ENCODE results near the gene CDV3. TPM values are rescaled to one million over a fixed set of nuclear protein-coding genes. Genes with fewer than 3 reads are reported as not detected.
A peak's percentile ranks its signal among the peaks of the same experiment; 100 is the strongest.
"Not testable (repeated sequence)": the region's sequence is repeated elsewhere in the genome, so short reads cannot be mapped to it uniquely, and the experiment has no call there.

Gene CDV3
- total RNA-seq, 1 experiment from 2014 or later = 284 TPM

- intact Hi-C loops (cut with micrococcal nuclease; ENCODE audit: unreplicated experiment) = no loop called here
- Histone ChIP-seq H3K9me3 (no peaks in the 10 kb centered on the region; the same call in 1 of the 2 replicates), H3K4me3 (ENCODE audit: low read depth, low read length) (no peak overlapping the region), H3K4me1 (peaks cover 46% of the 10 kb centered on the region), H3K36me3 (ENCODE audit: control insufficient read depth, insufficient read depth, low read length) (no peaks in the 10 kb centered on the region), H3K27me3 (replicated peaks; ENCODE audit: control insufficient read depth, insufficient read depth, low read length) (no peaks in the 10 kb centered on the region)
- DNase-seq = no peak
- peaks cover 30% of the 10 kb centered on the region for H3K4me1 Mint-ChIP-seq (ENCODE audit: low read depth, unreplicated experiment)
- ChIA-PET POLR2A (no interaction called here), CTCF (no interaction called here)
- H3K27ac Mint-ChIP-seq (ENCODE audit: unreplicated experiment) = no peak overlapping the region
- H3K36me3 Mint-ChIP-seq (ENCODE audit: insufficient read depth, unreplicated experiment) = peaks cover 5% of the 10 kb centered on the region
- H3K27me3 Mint-ChIP-seq (ENCODE audit: insufficient read depth, unreplicated experiment) = no peaks in the 10 kb centered on the region
- BruUV-seq (replicated peaks) = no TSS peak
- H3K9me3 Mint-ChIP-seq (ENCODE audit: unreplicated experiment) = peaks cover 7% of the 10 kb centered on the region
- no peak for TF ChIP-seq CTCF (IDR thresholded peaks at IDR 0.05; ENCODE audit: insufficient read depth in 1 of 2, low read depth in 1 of 2, low read length in 1 of 2, severe bottlenecking in 1 of 2, unreplicated experiment in 1 of 2)
- H3K4me3 Mint-ChIP-seq (ENCODE audit: unreplicated experiment) = no peak overlapping the region
Observed at GRCh38 chr3:133538154-133538553, 35.3 kb upstream of the CDV3 start.

GRCh38 chr3:133540896-133541674 lies 32.4 kb upstream of the CDV3 start:
- Histone ChIP-seq H3K27me3 (replicated peaks; ENCODE audit: control insufficient read depth, insufficient read depth, low read length) (no peaks in the 10 kb centered on the region), H3K4me3 (ENCODE audit: low read depth, low read length) (no peak overlapping the region), H3K36me3 (ENCODE audit: control insufficient read depth, insufficient read depth, low read length) (no peaks in the 10 kb centered on the region), H3K9me3 (no peaks in the 10 kb centered on the region; the same call in 1 of the 2 replicates), H3K4me1 (peaks cover 38% of the 10 kb centered on the region)
- H3K9me3 Mint-ChIP-seq (ENCODE audit: unreplicated experiment) = peaks cover 7% of the 10 kb centered on the region
- H3K36me3 Mint-ChIP-seq (ENCODE audit: insufficient read depth, unreplicated experiment) = no peaks in the 10 kb centered on the region
- BruUV-seq (replicated peaks) = no TSS peak
- no peaks in the 10 kb centered on the region for H3K27me3 Mint-ChIP-seq (ENCODE audit: insufficient read depth, unreplicated experiment)
- TF ChIP-seq CTCF (IDR thresholded peaks at IDR 0.05; ENCODE audit: insufficient read depth in 1 of 2, low read depth in 1 of 2, low read length in 1 of 2, severe bottlenecking in 1 of 2, unreplicated experiment in 1 of 2) = no peak
- intact Hi-C loops (cut with micrococcal nuclease; ENCODE audit: unreplicated experiment) = no loop called here
- H3K4me3 Mint-ChIP-seq (ENCODE audit: unreplicated experiment) = no peak overlapping the region
- no peak overlapping the region for H3K27ac Mint-ChIP-seq (ENCODE audit: unreplicated experiment)
- ChIA-PET CTCF (no interaction called here), POLR2A (no interaction called here)
- H3K4me1 Mint-ChIP-seq (ENCODE audit: low read depth, unreplicated experiment) = peaks cover 26% of the 10 kb centered on the region
- DNase-seq = no peak

- peak overlapping the region; percentile 48 for H3K27ac Mint-ChIP-seq (ENCODE audit: unreplicated experiment)
- peaks cover 43% of the 10 kb centered on the region for H3K4me1 ChIP-seq
- no peak for TF ChIP-seq CTCF (IDR thresholded peaks at IDR 0.05; ENCODE audit: insufficient read depth in 1 of 2, low read depth in 1 of 2, low read length in 1 of 2, severe bottlenecking in 1 of 2, unreplicated experiment in 1 of 2)
- H3K36me3 ChIP-seq (ENCODE audit: control insufficient read depth, insufficient read depth, low read length) = no peaks in the 10 kb centered on the region
- ChIA-PET CTCF (no interaction called here), POLR2A (no interaction called here)
- no peaks in the 10 kb centered on the region for H3K27me3 Mint-ChIP-seq (ENCODE audit: insufficient read depth, unreplicated experiment)
- no peaks in the 10 kb centered on the region; the same call in 1 of the 2 replicates for H3K9me3 ChIP-seq
- peaks cover 6% of the 10 kb centered on the region for H3K9me3 Mint-ChIP-seq (ENCODE audit: unreplicated experiment)
- H3K4me1 Mint-ChIP-seq (ENCODE audit: low read depth, unreplicated experiment) = peaks cover 34% of the 10 kb centered on the region
- H3K4me3 ChIP-seq (ENCODE audit: low read depth, low read length) = no peak overlapping the region
- BruUV-seq (replicated peaks) = no TSS peak
- DNase-seq = no peak
- intact Hi-C loops (cut with micrococcal nuclease; ENCODE audit: unreplicated experiment) = no loop called here
- no peak overlapping the region for H3K4me3 Mint-ChIP-seq (ENCODE audit: unreplicated experiment)
- no peaks in the 10 kb centered on the region for H3K27me3 ChIP-seq (replicated peaks; ENCODE audit: control insufficient read depth, insufficient read depth, low read length)
- H3K36me3 Mint-ChIP-seq (ENCODE audit: insufficient read depth, unreplicated experiment) = peaks cover 9% of the 10 kb centered on the region
Observed at GRCh38 chr3:133542871-133543270, 30.6 kb upstream of the CDV3 start.

- H3K27me3 ChIP-seq (replicated peaks; ENCODE audit: control insufficient read depth, insufficient read depth, low read length); H3K9me3 Mint-ChIP-seq (ENCODE audit: unreplicated experiment); H3K27me3 Mint-ChIP-seq (ENCODE audit: insufficient read depth, unreplicated experiment); H3K9me3 ChIP-seq; CTCF ChIA-PET; intact Hi-C loops (cut with micrococcal nuclease; ENCODE audit: unreplicated experiment); H3K4me3 ChIP-seq (ENCODE audit: low read depth, low read length); H3K36me3 ChIP-seq (ENCODE audit: control insufficient read depth, insufficient read depth, low read length); H3K36me3 Mint-ChIP-seq (ENCODE audit: insufficient read depth, unreplicated experiment); BruUV-seq (replicated peaks): not testable (repeated sequence)
- POLR2A ChIA-PET = interaction anchor here (0.6 to 1.3 kb wide), 2 partner anchors 28 to 32 kb away, joined by 5 to 7 read pairs; partner anchors contain the start of gene CDV3
- peaks cover 47% of the 10 kb centered on the region for H3K4me1 Mint-ChIP-seq (ENCODE audit: low read depth, unreplicated experiment)
- peaks cover 60% of the 10 kb centered on the region for H3K4me1 ChIP-seq
- peak; percentile 74 to 81 for DNase-seq
- H3K27ac Mint-ChIP-seq (ENCODE audit: unreplicated experiment) = peak overlapping the region; percentile 5
- peak overlapping the region; percentile 0 for H3K4me3 Mint-ChIP-seq (ENCODE audit: unreplicated experiment)
Observed at GRCh38 chr3:133544983-133545382, 28.5 kb upstream of the CDV3 start.

All from Caco-2 (cell line).